GM12892 (cell line): ENCODE measurements around the gene KRTAP12-4.

Source experiments
- POLR2A ChIP-seq: IDR thresholded peaks from 2 replicates; pipeline ENCODE4 v1.6.1; 2011; ENCODE audit warnings: low read depth, low read length, control low read depth
- POLR2AphosphoS5 ChIP-seq: IDR thresholded peaks from 2 replicates; pipeline ENCODE4 v1.6.1; 2011; ENCODE audit warnings: low read depth, low read length, control low read depth

DNA sequence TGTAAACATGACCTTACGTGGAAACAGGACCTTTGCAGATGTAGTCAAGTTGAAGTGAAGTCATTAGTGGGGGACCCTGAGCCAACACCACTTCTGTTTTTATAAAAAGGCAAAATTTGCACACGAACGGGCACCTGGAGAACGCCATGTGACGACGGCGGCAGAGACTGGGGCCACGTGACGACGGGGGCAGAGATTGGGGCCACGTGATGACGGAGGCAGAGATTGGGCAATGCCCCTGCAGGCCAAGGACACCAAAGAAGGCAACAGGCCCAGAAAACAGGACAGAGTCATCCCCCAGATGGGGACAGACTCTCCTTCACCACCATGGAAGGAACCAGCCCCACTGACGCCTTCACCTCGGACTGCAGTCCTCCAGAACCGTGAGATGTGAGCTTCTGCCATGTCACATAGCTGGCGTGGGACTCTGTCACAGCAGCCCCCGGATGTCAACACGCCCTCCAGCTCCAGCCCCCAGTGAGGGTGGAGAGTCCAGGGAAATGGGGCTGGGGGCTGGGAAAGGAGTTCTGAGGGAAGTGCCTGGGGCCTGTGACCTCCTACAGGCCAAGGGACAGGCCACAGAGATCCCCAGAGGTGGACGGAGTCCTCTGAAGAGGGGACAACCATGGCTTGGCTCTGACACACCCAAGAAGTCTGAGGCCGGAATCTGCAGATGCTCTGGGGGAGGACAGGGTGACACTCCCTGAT is 4.0 kb downstream of the KRTAP12-4 start:
- TF ChIP-seq POLR2A (no peak), POLR2AphosphoS5 (no peak)
